Activated CD8-positive, alpha-beta memory T cell treated with anti-CD3 and anti-CD28 coated beads, Interleukin-2, amount 50 U/mL, for 24 hours (primary cell): ENCODE measurements around the gene OR8S1.

Experiments used
- DNase-seq: peaks from one replicate; pipeline ENCODE4 v3.0.0-alpha.2; 2020; ENCODE audit errors: extremely low read depth

OR8S1 gene

GRCh38 chr12:48556631-48557030 lies 31.2 kb downstream of the OR8S1 start:
- no peak for DNase-seq

DNA sequence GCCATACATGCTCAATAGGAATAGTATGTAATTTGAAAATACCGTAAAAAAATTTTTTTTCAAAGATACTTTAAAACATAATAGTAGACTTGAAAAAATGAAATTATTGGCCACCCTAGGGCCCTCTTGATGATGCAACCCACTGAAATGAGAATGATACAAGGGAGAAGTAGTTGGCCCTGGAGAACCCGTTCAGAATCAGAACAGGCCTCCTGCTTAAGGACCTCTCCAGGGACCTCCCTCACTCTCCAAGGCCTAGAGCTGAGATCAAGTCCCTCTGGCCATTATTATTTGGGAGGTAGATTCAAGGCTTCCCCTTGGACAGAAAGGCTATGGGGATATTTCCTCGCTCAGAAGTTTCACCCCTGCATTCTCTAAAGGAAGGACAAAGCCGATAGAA lies 32.5 kb downstream of the OR8S1 start:
- DNase-seq: no peak

GRCh38 chr12:48567731-48568130 lies 42.3 kb downstream of the OR8S1 start:
- DNase-seq: no peak

DNA sequence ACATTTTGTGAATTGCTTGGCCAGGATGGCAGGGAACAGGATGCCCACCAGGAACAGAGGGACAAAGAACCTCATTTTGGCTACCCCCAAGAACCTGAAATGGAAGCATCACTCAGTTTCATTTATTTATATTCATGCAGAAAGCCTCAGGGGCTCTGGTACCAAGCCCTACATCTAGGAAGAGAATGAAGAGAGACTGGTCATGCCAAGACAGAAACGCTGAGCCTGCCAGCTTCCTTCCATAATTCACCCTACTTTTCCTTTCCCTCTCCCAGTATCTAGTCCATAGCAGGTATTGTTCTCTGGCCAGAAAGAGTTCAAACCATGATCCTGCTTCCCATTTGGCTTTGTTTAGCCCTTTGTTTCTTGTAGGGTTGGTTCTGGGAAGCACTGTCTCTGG lies 44.5 kb downstream of the OR8S1 start, which contains the start of gene LALBA:
Gene LALBA (minus strand): TSS at position 101 of the 400 bp plus-strand sequence. CDS start 26 bp downstream, at position 75.
- DNase-seq: no peak

- DNase-seq: no peak
Measured at GRCh38 chr12:48572326-48572725, 46.9 kb downstream of the OR8S1 start.
